DMS153 treated with DMSO at 0.1 percent for 48 hours (cell line): Measurements from ENCODE around the gene DNAH17.
"Not testable (repeated sequence)": the region's sequence is repeated elsewhere in the genome, so short reads cannot be mapped to it uniquely, and the experiment has no call there.

Source experiments
- DNase-seq: peaks from one replicate; lab custom pipeline; 2025; ENCODE audit not compliant: unreplicated experiment; lab: John Stamatoyannopoulos, UW

Gene DNAH17

DNA sequence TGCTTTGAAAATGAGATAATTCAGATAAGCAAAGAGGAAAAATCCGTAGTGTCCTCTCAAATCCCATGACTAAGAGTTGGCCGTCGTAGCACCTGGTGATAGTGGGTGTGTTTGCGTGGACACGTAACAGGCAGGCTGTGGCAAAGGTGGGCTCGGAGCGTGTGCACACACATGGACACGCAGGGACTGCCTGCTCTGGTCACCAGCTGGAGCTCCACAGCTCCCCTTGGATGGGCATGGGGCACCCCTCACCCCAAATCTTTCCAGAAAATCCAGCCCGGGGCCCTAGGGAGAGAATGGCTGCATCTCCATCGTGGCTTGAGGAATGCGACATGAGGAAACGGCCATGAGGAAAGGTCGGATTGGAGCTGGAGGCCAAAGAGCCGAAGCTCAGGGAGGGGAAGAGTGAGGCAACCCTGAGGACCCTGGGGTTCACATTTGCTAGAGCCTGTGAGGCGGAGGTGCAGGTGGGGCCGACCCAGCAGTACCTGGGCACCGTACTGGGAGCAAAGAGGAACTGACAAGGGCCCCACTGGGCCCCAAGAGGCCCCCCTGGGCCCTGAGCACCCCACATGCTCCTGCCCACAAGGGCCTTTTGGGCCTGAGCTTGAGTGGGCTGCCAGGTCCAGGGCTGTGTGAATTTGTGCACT, 51.6 kb downstream of the DNAH17 start:
- DNase-seq, result no peak

DNA sequence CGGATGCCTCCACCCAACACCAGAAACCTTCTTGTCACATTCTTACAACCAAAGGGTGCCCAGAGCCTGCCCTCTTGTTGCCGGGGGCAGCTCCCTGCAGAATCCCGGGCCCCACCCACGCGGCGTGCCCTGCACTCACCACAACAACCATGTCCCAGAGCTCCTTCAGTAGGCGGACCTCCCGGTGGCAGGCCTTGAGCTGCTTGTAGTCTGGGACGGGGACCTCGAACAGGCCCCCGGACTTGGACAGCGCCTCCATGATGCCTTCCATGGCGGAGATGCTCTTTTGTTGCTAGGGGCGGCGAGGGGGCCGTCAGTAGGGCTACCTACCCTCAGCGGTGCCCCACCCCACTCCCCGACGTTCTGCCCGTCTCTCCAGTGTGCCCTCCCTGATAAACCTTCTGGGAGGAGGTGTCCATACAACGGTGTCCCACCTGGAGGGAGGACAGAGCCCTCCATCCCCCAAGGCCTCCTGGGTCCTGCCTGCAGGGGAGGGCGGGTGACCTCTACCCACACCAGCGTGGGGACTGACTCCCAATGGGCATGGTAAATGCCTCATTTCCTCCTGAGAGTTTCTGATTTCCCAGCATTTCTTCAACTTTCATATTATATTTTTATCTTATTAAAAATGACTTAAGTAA, 52.2 kb downstream of the DNAH17 start:
- DNase-seq, result no peak

DNA sequence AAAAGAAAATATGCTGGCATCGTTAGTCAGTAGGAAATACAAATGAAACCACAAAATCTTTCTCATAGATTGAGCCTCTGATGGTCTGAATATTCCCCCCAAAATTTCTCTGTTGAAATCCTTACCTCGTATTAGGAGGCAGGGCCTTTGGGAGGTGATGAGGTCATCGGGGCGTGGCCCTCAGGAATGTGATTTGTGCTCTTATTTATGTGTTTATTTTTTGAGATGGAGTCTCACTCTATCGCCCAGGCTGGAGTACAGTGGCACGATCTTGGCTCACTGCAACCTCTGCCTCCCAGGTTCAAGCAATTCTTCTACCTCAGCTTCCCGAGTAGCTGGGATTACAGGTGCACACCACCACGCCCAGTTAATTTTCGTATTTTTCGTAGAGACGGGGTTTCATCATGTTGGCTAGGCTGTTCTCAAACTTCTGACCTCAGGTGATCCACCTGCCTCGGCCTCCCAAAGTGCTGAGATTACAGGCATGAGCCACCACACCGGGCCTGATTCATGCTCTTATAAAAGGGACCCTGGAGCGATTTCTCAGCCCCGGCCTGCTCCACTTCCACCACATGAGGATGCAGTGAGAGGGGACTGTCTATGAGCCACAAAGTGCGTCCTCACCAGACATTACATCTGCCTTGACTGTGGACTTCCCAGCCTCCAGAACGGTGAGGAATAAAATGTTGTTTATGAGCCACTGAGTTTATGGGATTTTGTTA, 53.1 kb downstream of the DNAH17 start:
- DNase-seq, result no peak

DNA sequence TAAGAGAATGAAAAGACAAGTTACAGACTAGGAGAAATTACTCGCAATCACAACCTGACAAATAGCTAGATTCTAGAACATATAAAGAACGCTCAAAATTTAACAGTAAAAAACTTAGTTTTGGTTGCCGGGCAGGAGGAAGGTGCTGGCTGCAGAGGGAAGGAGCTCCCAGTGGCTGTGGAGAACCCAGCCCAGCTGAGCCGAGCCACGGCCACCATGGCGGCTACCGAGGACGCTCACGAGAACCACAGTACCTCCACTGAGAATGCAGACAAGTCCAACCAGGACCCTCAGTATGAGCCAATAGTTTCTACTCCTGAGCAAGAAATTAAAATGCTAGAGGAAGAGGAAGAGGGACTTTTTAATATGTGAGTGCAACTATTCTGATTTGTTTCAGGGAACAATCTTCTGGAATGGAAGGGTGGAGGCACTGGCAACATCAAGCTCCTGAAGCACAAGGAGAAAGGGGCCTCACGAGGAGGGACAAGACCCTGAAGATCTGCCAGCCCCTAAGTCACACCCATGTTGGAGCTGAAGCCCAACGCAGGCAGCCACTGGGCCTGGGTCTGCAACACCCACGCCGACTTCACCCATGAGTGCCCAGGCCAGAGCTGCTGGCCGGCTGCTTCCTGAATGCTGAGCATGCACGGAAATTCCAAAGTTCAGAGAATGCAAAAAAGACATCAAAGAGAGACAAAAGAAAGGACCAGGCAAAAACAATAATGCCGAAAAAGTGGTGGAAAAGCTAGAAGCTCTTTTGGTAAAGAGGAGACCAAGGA, 55.0 kb downstream of the DNAH17 start:
- no peak for DNase-seq

DNA sequence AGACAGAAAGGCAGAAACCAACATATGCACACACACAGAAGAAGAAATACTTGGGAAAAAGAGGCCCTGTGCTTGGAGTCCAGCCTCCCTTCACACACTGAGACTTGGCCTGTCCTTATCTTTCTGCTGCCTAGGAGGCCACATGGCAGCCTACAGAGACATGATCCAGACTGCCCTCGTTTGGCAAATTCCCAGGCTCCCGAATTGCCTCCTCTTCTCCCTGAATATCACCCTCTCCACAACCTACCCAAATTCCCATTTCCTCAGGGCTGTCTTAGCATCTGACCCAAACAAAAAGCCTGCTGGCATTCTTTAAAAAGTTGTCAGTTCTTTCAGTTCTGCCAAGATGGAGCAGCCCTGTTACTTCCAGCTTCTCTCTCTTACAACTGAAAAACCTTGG, 59.8 kb downstream of the DNAH17 start:
- no peak for DNase-seq

DNA sequence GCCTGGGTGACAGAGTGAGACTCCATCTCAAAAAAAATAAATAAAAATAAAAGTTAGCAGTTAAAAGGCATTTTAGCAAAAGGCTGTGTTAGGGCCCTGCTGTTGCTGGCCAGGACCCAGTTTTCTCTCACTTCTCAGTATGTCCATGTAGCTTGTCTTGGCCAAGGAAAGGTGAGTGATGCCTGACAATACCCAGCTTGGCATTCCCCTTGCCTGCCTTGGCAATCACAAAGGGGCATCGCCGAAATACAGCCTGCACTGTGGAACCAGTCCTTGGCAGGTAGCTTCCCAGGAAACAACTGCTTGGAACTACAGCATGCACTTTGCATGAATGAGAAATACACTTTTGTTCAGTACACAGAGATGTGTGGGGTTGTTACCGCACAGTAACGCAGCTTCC, 61.7 kb downstream of the DNAH17 start:
- DNase-seq, result no peak

DNA sequence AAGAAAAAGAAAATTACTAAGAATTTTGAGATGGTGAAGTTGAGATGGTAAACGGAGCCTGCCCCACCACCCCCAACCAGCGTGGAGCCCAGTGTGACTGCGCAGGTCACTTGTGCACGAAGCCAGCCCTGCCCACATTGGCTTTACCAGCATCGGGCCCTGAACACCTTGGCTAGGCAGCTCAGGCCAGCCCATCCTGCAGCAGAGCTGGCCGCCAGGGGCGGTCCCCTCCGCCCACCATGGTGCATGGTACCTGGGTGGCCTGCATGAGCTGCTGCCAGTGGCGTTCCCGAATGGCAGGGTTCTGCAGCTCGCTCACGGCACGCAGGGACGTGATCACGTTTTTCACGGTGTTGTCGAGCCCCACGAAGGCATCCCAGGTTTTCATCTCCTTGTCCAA, 62.7 kb downstream of the DNAH17 start:
- DNase-seq, result no peak

DNA sequence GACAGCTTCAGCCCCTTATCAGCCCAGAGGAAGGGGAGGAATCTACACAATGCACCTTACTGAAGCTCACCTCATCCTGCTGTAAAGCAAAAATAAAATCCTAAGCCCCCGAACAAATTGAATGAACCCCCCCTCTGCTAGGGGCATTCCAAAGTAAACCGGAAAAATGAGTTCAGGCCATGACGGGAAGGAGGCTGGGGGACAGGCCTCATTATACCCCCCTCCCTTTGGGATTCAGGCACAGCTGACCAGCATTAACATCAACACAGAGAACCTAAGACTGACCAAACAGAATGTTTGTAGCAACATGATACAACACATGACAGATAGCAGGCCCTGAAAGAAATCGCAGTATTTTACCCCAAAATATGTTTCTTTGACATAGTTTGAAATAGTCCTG, 64.2 kb downstream of the DNAH17 start:
- no peak for DNase-seq

DNA sequence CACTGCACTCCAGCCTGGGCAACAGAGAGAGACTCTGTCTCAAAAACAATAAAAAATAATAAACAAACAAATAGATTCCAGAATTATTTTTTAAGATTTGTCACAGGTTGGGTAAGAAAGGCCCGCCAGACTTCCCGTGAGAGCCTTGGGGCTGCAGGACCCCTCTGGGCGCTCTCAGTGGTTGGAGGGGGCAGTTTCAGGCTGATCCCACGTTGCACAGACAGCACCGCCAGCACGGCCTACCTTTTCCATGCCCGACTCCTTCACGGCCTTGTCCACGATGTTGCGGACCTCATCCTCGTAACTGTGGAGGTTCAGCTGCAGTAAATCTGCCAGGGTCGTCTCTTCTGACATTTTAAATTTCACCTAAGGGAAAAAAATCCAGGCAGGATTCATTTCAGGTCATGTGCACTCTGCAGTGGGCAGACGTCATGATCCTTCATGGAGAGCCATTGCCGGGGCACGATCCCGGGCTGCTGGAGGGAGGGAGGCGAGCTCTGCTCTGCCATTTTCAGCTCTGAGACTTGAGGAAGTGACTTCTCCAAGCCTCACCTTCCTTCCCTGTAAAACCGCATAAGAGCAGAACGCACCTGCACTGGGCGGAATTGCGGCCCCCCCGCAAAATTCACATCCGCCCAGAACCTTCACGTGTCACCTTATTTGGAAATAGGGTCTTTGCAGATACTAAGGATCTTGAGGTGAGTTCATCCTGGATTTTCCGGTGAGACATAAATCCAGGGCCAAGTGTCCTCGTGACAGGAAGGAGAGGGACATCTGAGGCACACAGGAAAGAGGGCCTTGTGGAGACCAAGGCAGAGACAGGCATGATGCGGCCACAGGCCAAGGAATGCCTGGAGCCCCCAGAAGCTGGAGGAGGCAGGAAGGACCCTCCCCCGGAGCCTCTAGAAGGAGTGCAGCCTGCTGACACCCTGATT, 66.8 kb downstream of the DNAH17 start:
- DNase-seq, result no peak

DNA sequence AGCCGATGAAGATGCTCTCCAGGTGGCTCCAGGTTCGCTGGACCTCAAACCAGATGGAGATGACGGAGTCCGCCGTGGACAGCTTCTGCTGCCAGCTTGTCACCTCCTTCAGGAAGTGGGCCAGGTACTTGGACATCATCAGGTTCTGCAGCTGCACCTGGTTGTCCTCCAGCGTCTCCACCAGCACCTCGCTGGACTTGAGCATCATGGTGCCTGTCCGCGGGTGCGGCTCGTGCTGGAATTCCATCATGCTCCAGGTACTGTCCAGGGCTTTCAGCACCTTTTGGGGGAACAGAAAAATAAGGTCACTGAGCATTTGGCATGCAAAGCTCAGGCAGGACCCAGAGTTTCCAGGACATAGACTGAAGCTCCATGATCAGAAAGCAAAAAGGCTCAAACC, 69.7 kb downstream of the DNAH17 start:
- DNase-seq, result no peak

DNA sequence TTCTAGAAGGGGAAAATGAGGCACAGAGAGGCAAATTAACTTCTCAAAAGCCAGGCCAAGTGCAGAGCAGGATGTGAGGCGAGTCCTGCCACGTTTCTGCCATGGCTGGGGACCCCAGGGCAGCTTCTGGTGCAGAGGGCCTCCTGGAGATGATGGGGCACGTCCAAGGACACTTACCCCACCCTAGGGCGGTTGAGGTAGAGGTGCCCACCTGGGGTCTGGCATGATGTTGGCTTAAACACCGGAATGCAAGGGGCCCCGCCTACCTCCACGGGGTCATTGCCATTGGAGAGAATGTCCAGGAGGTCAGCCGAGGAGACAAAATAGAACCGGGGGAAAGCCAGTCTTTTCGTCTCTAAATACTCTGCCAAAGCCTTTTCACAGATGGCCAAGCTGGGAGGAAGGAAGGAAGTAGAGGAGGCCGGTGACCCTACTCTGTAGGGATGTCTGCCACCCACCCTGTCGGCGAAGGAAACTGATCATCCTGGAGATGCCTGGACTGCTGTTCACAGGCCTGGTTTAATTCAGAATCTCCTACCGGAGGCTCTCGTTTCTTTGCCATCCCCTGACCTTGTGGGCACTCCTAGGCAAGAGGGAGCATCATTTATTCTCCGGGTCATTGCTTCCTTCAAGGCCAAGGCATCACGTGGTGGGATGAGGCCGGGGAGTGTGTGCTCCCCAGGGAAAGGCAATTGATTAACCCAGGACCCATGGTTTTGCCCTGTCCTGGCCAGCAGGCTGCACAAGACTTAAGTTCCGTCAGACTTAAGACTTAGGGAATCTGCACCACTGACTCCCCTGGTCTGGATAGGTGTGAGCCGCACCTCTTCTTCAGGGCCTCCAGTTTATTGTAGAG, 70.5 kb downstream of the DNAH17 start:
- DNase-seq, result no peak

DNA sequence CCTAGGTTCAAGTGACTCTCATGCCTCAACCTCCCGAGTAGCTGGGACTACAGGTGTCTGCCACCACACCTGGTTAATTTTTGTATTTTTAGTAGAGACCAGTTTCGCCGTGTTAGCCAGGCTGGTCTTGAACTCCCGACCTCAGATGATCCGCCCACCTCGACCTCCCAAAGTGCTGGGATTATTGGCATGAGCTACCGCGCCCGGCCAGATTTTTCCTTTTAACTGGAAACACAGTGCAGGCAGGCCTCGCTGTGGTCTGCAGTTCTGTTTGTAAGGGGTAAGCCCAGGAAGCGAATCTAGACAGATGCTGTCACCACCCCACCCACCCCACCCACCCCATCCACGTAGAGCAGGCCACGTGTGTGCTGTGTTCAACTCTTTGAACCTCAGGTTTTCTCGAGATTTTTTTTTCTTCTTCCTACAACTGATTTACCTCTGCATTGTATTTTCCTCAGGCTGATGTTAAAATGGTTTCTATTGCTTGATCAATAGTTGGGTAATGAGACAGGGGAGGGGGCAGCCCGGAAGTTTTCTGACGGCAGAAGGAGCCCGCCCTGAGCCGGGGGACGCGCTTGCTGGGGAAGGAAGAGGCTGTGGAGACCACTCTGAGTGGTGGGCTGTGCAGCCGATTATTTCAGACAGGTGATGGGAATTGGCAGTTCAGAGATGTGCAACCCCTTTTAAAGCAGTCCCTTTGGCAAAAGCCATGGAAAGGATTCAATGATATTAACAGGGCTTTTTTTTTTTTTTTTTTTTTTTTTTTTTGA, 72.9 kb downstream of the DNAH17 start:
- no peak for DNase-seq

DNA sequence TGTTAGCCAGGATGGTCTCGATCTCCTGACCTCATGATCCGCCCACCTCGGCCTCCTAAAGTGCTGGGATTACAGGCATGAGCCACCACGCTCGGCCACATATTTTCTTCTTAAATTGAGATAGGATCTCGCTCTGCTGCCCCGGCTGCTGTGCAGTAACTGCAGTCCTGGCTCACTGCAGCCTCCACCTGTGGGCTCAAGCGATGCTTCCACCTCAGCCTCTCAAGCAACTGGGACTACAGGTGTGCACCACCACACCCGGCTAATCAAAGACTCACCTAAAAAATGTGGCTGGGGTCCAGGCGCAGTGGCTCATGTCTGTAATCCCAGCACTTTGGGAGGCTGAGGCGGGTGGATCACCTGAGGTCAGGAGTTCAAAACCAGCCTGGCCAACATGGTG, 73.8 kb downstream of the DNAH17 start:
- DNase-seq, result not testable (repeated sequence)

DNA sequence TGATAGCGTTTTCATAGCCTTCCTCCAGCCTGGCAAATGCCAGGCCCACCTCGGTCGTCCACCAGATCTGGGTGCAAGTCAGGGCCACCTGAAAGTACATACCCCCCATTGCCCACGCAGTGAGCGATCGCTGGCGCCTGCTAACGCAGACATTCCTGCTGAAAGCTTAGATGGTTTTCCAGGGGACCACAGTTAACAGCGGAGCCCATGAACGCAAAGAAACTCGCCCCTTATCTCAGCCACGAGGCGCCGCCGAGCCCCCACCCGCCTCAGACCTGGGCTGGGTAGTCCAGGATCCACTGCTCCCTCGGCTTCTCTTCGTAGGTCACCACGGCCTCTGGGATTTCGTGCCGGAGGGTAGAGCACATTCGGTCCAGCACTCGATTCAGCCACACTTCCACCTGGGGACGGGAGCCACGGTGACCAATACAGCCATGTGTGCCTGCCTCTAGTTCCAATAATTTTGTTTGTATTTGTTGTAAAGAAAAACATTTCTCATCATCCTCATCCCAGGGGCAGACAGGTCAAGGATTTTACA, 74.5 kb downstream of the DNAH17 start:
- DNase-seq, result no peak

DNA sequence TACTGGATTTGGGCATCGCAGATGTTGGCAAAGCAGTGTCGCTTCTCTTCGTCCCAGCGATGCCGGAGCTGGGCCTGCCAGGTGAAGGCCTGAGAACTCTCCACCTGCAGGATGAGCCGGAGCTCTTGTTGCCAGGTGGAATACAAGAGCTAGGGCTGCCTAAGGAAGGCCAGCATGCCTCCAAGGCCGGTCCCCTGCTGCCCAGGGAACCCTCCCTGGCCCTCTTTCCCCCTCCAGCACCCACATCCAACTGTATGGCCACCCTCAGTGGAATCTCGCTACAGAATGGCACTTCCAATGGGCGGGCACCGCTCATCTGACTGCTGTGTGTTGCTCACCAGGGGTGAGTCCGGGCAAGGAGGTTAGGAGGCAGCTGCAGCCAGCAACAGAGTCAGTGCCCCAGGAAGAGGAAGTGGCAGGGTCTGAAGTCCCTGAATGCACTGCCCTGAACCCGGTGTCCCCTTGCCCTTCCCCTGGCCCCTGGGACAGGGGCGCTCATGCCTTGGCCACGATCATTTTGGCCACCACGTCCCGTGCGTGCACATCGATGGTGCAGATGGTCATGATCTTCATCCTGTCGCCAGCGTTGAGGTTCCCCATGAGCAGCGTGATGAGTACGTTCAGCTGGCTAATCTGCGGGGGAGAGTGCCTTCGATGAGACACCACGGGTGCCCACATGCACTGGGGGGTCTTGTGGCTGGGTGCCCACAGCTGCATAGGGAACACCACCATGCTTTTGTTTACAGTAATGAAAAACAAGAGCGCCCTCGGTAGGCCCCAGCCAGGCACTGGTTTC, 75.8 kb downstream of the DNAH17 start:
- DNase-seq, result no peak

DNA sequence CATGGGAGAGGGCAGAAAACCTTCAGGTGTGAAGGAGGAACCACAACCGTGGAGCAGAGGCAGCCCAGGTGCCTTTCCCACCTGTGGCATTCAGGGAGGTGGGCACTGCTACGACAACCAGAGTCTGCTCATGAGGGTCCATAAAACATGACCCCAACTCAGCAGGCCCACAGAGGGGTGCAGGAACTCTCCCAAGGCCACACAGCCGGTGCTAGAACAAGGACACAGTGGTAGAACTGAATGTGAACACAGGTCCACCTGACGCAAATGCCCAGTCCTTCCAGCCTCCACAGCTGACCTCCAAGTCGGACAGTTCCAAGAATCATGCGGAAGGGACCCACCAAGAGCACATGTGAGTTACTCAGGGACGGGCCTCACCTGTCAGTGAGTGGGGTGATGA, 76.4 kb downstream of the DNAH17 start:
- DNase-seq, result no peak

DNA sequence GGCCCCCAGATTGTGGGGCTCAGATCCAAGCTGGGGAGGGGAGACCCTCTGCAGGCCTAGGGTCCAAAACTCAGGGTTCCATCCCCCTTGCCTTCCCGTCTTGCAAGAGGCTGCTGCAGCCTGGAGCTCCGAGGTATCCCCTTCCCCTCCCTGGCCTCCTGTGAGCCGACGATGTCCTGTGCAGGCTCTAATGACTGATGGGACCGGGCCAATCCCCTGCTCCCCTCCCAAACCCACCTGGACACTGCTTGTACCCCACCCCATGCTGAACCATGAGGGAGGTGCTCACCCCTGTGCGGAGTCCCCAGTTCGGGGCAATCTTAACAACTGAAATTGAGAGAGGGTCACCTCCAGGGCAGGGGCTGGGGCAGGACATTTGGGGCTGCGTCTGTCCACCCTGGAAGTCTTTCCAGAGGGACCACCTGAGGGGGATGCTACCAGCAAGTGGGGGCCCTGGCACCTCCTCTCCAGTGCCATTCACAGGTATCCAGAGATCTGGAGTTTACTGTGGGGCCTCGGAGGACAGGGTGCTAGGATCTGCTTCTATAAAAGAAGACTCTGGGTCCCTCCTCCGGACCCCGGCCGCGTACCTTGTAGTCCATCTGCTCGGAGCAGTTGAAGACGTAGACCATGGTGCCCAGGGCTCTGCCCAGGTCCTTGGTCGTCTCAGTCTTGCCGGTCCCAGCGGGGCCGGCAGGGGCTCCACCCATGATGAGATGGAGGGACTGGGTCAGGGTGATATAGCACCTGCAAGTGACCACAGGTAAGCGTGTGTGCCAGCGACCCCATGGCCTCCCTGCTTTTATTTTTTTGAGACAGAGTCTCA, 77.3 kb downstream of the DNAH17 start:
- DNase-seq, result no peak
